ENCODE data around the gene CACNA1B.

CACNA1B gene

GRCh38 chr9:137853392-137853995, 24.1 kb upstream of the CACNA1B start:
- H2BK120ac ChIP-seq (ENCODE audit: low read depth, low read length): no peak overlapping the region
- no peak overlapping the region for H2AFZ ChIP-seq (ENCODE audit: low read depth, low read length)
- H3K79me1 ChIP-seq (replicated peaks; ENCODE audit: low read length, poor library complexity, severe bottlenecking): no peaks in the 10 kb centered on the region
- WGBS: no CpG with 5 or more reads among the region's 1 CpG
- no peak overlapping the region for H3K18ac ChIP-seq (ENCODE audit: low read depth in 1 of 2, low read length in 2 of 2)
- H3K4me1 ChIP-seq (ENCODE audit: control insufficient read depth, insufficient read depth, low read depth, low read length): no peaks in the 10 kb centered on the region
- no peak overlapping the region for H2AK5ac ChIP-seq (ENCODE audit: low read length, severe bottlenecking)
- no peak overlapping the region for H3K4me3 ChIP-seq (ENCODE audit: insufficient read depth in 1 of 2, low read depth in 1 of 2, low read length in 2 of 2)
- no peaks in the 10 kb centered on the region for H3K36me3 ChIP-seq (ENCODE audit: control insufficient read depth in 1 of 2, insufficient read depth in 2 of 2, low read depth in 1 of 2, low read length in 2 of 2)
- H2BK5ac ChIP-seq (ENCODE audit: low read depth, low read length, poor library complexity, severe bottlenecking): no peak overlapping the region
- no peak for DNase-seq
- H4K91ac ChIP-seq (ENCODE audit: low read length): no peak overlapping the region
- no peak overlapping the region for H3K27ac ChIP-seq (ENCODE audit: low read length, poor library complexity, severe bottlenecking)
- H3K14ac ChIP-seq (ENCODE audit: low read length in 2 of 2): no peak overlapping the region
- no peaks in the 10 kb centered on the region for H3K27me3 ChIP-seq (ENCODE audit: control insufficient read depth in 1 of 2, insufficient read depth in 1 of 2, low read length in 2 of 2)
- H3K4ac ChIP-seq (ENCODE audit: low read depth in 1 of 2, low read length in 2 of 2): no peak overlapping the region
- H2BK12ac ChIP-seq (ENCODE audit: low read length in 2 of 2): no peak overlapping the region
- no peak overlapping the region for H3K9ac ChIP-seq (ENCODE audit: low read length)
- no peak overlapping the region for H3K4me2 ChIP-seq (ENCODE audit: low read length, poor library complexity, severe bottlenecking)
- no peak overlapping the region for H2BK15ac ChIP-seq (ENCODE audit: low read depth, poor library complexity, severe bottlenecking)
- H3K9me3 ChIP-seq (ENCODE audit: control insufficient read depth, low read length): peaks cover 29% of the 10 kb centered on the region
- H3K23ac ChIP-seq (ENCODE audit: low read length in 2 of 2): no peak overlapping the region
- H4K8ac ChIP-seq (ENCODE audit: low read length): no peak overlapping the region

GRCh38 chr9:137860361-137860760, 17.2 kb upstream of the CACNA1B start:
- no peak overlapping the region for H3K18ac ChIP-seq (ENCODE audit: low read depth in 1 of 2, low read length in 2 of 2)
- H3K27ac ChIP-seq (ENCODE audit: low read length, poor library complexity, severe bottlenecking): no peak overlapping the region
- H4K91ac ChIP-seq (ENCODE audit: low read length): no peak overlapping the region
- no peak overlapping the region for H2BK5ac ChIP-seq (ENCODE audit: low read depth, low read length, poor library complexity, severe bottlenecking)
- no peak overlapping the region for H3K4me3 ChIP-seq (ENCODE audit: insufficient read depth in 1 of 2, low read depth in 1 of 2, low read length in 2 of 2)
- H4K8ac ChIP-seq (ENCODE audit: low read length): no peak overlapping the region
- no peak overlapping the region for H3K23ac ChIP-seq (ENCODE audit: low read length in 2 of 2)
- no peak overlapping the region for H3K4ac ChIP-seq (ENCODE audit: low read depth in 1 of 2, low read length in 2 of 2)
- DNase-seq: no peak
- no peaks in the 10 kb centered on the region for H3K79me1 ChIP-seq (replicated peaks; ENCODE audit: low read length, poor library complexity, severe bottlenecking)
- H2AFZ ChIP-seq (ENCODE audit: low read depth, low read length): no peak overlapping the region
- H3K14ac ChIP-seq (ENCODE audit: low read length in 2 of 2): no peak overlapping the region
- no peak overlapping the region for H2BK120ac ChIP-seq (ENCODE audit: low read depth, low read length)
- H3K9me3 ChIP-seq (ENCODE audit: control insufficient read depth, low read length): peaks cover 22% of the 10 kb centered on the region
- no peaks in the 10 kb centered on the region for H3K36me3 ChIP-seq (ENCODE audit: control insufficient read depth in 1 of 2, insufficient read depth in 2 of 2, low read depth in 1 of 2, low read length in 2 of 2)
- H3K4me1 ChIP-seq (ENCODE audit: control insufficient read depth, insufficient read depth, low read depth, low read length): no peaks in the 10 kb centered on the region
- no peak overlapping the region for H3K4me2 ChIP-seq (ENCODE audit: low read length, poor library complexity, severe bottlenecking)
- H3K9ac ChIP-seq (ENCODE audit: low read length): no peak overlapping the region
- WGBS: 84% methylated on average over 1 of the region's 1 CpG
- no peak overlapping the region for H2AK5ac ChIP-seq (ENCODE audit: low read length, severe bottlenecking)
- H3K27me3 ChIP-seq (ENCODE audit: control insufficient read depth in 1 of 2, insufficient read depth in 1 of 2, low read length in 2 of 2): peaks cover 0 to 5% of the 10 kb centered on the region in 2 experiments
- H2BK15ac ChIP-seq (ENCODE audit: low read depth, poor library complexity, severe bottlenecking): no peak overlapping the region
- H2BK12ac ChIP-seq (ENCODE audit: low read length in 2 of 2): no peak overlapping the region

DNA sequence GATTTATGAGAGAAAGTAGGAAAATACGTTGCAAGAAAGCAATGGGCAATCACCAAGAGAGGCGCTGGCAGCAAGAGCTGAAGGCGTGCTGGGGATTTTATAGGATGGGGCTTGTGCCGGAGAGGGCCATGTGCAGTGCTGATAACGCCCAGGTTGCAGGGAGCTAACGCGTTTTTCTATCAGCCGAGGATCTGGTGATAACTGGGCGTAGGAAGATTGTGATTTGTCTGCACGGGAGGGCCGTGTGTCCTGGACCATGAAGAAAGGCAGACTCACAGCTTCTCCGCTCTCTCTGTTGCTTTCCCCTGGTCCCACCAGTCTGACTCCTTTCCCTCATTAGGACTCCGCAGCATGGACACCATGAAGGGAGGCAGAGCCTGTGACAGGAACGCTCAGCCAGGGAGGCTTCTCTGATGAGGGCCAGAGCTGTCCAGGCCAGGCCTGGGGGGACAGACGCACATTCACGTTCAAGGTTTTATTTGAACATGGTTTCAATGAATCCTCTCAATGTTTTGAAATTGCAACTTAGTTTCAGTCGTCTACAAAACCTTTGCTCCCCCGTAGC, 11.9 kb upstream of the CACNA1B start:
- Histone ChIP-seq H2BK120ac (ENCODE audit: low read depth, low read length) (no peak overlapping the region), H3K18ac (ENCODE audit: low read depth in 1 of 2, low read length in 2 of 2) (no peak overlapping the region), H3K9me3 (ENCODE audit: control insufficient read depth, low read length) (peaks cover 3% of the 10 kb centered on the region), H4K91ac (ENCODE audit: low read length) (no peak overlapping the region), H3K27ac (ENCODE audit: low read length, poor library complexity, severe bottlenecking) (no peak overlapping the region), H3K27me3 (ENCODE audit: control insufficient read depth in 1 of 2, insufficient read depth in 1 of 2, low read length in 2 of 2) (peaks cover 0 to 7% of the 10 kb centered on the region in 2 experiments), H2BK12ac (ENCODE audit: low read length in 2 of 2) (no peak overlapping the region), H3K14ac (ENCODE audit: low read length in 2 of 2) (no peak overlapping the region), H2BK15ac (ENCODE audit: low read depth, poor library complexity, severe bottlenecking) (no peak overlapping the region), H3K4me1 (ENCODE audit: control insufficient read depth, insufficient read depth, low read depth, low read length) (no peaks in the 10 kb centered on the region), H2BK5ac (ENCODE audit: low read depth, low read length, poor library complexity, severe bottlenecking) (no peak overlapping the region), H4K8ac (ENCODE audit: low read length) (no peak overlapping the region), H3K4me2 (ENCODE audit: low read length, poor library complexity, severe bottlenecking) (no peak overlapping the region), H3K23ac (ENCODE audit: low read length in 2 of 2) (no peak overlapping the region), H3K9ac (ENCODE audit: low read length) (no peak overlapping the region), H3K36me3 (ENCODE audit: control insufficient read depth in 1 of 2, insufficient read depth in 2 of 2, low read depth in 1 of 2, low read length in 2 of 2) (no peaks in the 10 kb centered on the region), H2AFZ (ENCODE audit: low read depth, low read length) (no peak overlapping the region), H3K4ac (ENCODE audit: low read depth in 1 of 2, low read length in 2 of 2) (no peak overlapping the region), H3K79me1 (replicated peaks; ENCODE audit: low read length, poor library complexity, severe bottlenecking) (no peaks in the 10 kb centered on the region), H3K4me3 (ENCODE audit: insufficient read depth in 1 of 2, low read depth in 1 of 2, low read length in 2 of 2) (no peak overlapping the region), H2AK5ac (ENCODE audit: low read length, severe bottlenecking) (no peak overlapping the region)
- DNase-seq: no peak
- WGBS: 72% methylated on average over 17 of the region's 18 CpGs

GRCh38 chr9:137866226-137867141, 11.1 kb upstream of the CACNA1B start:
- H3K27me3 ChIP-seq (ENCODE audit: control insufficient read depth in 1 of 2, insufficient read depth in 1 of 2, low read length in 2 of 2): peaks cover 0 to 7% of the 10 kb centered on the region in 2 experiments
- DNase-seq: no peak
- no peak overlapping the region for H2AFZ ChIP-seq (ENCODE audit: low read depth, low read length)
- H3K27ac ChIP-seq (ENCODE audit: low read length, poor library complexity, severe bottlenecking): no peak overlapping the region
- no peak overlapping the region for H3K9ac ChIP-seq (ENCODE audit: low read length)
- H3K18ac ChIP-seq (ENCODE audit: low read depth in 1 of 2, low read length in 2 of 2): no peak overlapping the region
- H3K4me1 ChIP-seq (ENCODE audit: control insufficient read depth, insufficient read depth, low read depth, low read length): no peaks in the 10 kb centered on the region
- H3K4ac ChIP-seq (ENCODE audit: low read depth in 1 of 2, low read length in 2 of 2): no peak overlapping the region
- H2BK12ac ChIP-seq (ENCODE audit: low read length in 2 of 2): no peak overlapping the region
- WGBS: 72% methylated on average over 21 of the region's 21 CpGs
- H2BK5ac ChIP-seq (ENCODE audit: low read depth, low read length, poor library complexity, severe bottlenecking): no peak overlapping the region
- H3K4me3 ChIP-seq (ENCODE audit: insufficient read depth in 1 of 2, low read depth in 1 of 2, low read length in 2 of 2): no peak overlapping the region
- H2BK120ac ChIP-seq (ENCODE audit: low read depth, low read length): no peak overlapping the region
- H3K23ac ChIP-seq (ENCODE audit: low read length in 2 of 2): no peak overlapping the region
- no peak overlapping the region for H3K14ac ChIP-seq (ENCODE audit: low read length in 2 of 2)
- no peaks in the 10 kb centered on the region for H3K36me3 ChIP-seq (ENCODE audit: control insufficient read depth in 1 of 2, insufficient read depth in 2 of 2, low read depth in 1 of 2, low read length in 2 of 2)
- H2BK15ac ChIP-seq (ENCODE audit: low read depth, poor library complexity, severe bottlenecking): no peak overlapping the region
- no peaks in the 10 kb centered on the region for H3K9me3 ChIP-seq (ENCODE audit: control insufficient read depth, low read length)
- H3K79me1 ChIP-seq (replicated peaks; ENCODE audit: low read length, poor library complexity, severe bottlenecking): no peaks in the 10 kb centered on the region
- no peak overlapping the region for H2AK5ac ChIP-seq (ENCODE audit: low read length, severe bottlenecking)
- H3K4me2 ChIP-seq (ENCODE audit: low read length, poor library complexity, severe bottlenecking): no peak overlapping the region
- H4K91ac ChIP-seq (ENCODE audit: low read length): no peak overlapping the region
- H4K8ac ChIP-seq (ENCODE audit: low read length): no peak overlapping the region
